ENCODE measurements around the gene ARHGAP44. TPM values are rescaled to one million over a fixed set of nuclear protein-coding genes. Genes with fewer than 3 reads are reported as not detected.

ARHGAP44 gene, protein sequence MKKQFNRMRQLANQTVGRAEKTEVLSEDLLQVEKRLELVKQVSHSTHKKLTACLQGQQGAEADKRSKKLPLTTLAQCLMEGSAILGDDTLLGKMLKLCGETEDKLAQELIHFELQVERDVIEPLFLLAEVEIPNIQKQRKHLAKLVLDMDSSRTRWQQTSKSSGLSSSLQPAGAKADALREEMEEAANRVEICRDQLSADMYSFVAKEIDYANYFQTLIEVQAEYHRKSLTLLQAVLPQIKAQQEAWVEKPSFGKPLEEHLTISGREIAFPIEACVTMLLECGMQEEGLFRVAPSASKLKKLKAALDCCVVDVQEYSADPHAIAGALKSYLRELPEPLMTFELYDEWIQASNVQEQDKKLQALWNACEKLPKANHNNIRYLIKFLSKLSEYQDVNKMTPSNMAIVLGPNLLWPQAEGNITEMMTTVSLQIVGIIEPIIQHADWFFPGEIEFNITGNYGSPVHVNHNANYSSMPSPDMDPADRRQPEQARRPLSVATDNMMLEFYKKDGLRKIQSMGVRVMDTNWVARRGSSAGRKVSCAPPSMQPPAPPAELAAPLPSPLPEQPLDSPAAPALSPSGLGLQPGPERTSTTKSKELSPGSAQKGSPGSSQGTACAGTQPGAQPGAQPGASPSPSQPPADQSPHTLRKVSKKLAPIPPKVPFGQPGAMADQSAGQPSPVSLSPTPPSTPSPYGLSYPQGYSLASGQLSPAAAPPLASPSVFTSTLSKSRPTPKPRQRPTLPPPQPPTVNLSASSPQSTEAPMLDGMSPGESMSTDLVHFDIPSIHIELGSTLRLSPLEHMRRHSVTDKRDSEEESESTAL
- total RNA-seq (2021; ENCODE audit: unreplicated experiment) (7.3 TPM), Bru-seq, nascent RNA (percentile 49 among the genes with signal in this experiment), BruChase-seq, experiment 1, labeled RNA remaining after a 6-hour chase (percentile 42 among the genes with signal in this experiment), BruChase-seq, experiment 2, labeled RNA remaining after a 2-hour chase (percentile 47 among the genes with signal in this experiment)
- polyA plus RNA-seq (2012), result 3.3 and 3.9 TPM in 2 replicates
- long read RNA-seq, full-length matches to known transcripts, result 2 of 9 reads
- long read RNA-seq, partial matches to known transcripts, result 4 of 9 reads
- long read RNA-seq, other reads (novel, unspliced or antisense), result 3 of 9 reads

DNA sequence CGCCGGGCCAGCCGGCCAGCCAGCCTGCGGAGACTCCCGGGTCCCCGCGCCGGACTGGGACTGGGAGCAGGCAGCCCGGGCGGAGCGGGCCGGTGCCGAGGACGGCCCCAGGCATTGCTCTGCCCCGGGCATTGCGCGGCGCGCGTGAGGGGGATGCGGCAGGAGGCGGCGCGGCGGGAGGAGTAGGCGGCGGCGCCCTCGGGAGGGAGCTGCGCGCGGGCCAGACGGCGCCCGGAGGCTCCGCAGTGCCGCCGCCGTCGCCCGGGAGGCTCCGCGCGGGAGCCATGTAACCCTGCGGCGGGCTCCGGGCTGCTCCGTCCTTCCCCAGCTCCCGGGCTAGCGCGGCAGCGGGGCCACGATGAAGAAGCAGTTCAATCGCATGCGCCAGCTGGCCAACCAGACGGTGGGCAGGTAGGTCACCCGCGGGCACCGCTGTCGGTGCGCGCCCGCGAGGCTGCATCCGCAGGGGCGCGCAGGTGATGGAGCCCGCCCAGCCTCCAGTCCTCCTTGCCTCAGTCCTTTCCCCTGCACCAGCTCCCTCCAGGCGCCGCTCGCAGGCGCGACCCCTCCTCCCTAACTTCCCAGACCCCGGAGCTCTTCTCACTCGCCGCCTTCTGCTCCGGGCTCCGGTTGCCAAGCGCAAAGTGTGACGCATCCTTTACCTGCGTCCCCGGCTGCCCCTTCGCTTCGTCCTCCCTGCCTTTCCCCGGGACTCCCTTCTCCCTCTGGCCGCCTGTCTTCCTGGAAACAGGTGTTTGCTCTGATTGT lies at the start of gene ARHGAP44:
ARHGAP44 (plus strand) TSS at position 18 of the 768 bp plus-strand sequence; CDS start at position 359, 341 bp downstream.
- peak within 1 kb of the TSS; percentile 25; the same call in 1 of the 2 replicates for H3K27ac ChIP-seq (ENCODE audit: low read depth, low read length)
- peaks cover 2 to 15% of the 10 kb centered on the region in 2 experiments; a peak in 1 of 4 replicates for H3K4me1 ChIP-seq (ENCODE audit: control insufficient read depth in 1 of 2, insufficient read depth in 2 of 2, low read length in 2 of 2)
- H3K9me2 ChIP-seq (ENCODE audit: insufficient read depth), result no peaks in the 10 kb centered on the region
- peak; percentile 60; the same call in 1 of the 2 replicates for TF ChIP-seq POLR2AphosphoS5 (IDR thresholded peaks at IDR 0.05; ENCODE audit: low read depth, low read length)
- peak; percentile 67 for TF ChIP-seq ZFX (IDR thresholded peaks at IDR 0.05)
- TF ChIP-seq, protein P1, sequence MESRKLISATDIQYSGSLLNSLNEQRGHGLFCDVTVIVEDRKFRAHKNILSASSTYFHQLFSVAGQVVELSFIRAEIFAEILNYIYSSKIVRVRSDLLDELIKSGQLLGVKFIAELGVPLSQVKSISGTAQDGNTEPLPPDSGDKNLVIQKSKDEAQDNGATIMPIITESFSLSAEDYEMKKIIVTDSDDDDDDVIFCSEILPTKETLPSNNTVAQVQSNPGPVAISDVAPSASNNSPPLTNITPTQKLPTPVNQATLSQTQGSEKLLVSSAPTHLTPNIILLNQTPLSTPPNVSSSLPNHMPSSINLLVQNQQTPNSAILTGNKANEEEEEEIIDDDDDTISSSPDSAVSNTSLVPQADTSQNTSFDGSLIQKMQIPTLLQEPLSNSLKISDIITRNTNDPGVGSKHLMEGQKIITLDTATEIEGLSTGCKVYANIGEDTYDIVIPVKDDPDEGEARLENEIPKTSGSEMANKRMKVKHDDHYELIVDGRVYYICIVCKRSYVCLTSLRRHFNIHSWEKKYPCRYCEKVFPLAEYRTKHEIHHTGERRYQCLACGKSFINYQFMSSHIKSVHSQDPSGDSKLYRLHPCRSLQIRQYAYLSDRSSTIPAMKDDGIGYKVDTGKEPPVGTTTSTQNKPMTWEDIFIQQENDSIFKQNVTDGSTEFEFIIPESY (IDR thresholded peaks at IDR 0.05; ENCODE audit: extremely low read depth, insufficient replicate concordance, low read length), result no peak
- TF ChIP-seq, protein P2, sequence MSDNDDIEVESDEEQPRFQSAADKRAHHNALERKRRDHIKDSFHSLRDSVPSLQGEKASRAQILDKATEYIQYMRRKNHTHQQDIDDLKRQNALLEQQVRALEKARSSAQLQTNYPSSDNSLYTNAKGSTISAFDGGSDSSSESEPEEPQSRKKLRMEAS (IDR thresholded peaks at IDR 0.05), result no peak
- peak; percentile 52 for TF ChIP-seq POLR2A (IDR thresholded peaks at IDR 0.05; ENCODE audit: borderline replicate concordance, extremely low read depth, insufficient read depth, insufficient read length)
- POLR2A ChIA-PET, result interaction anchor here (0.6 kb wide), 1 partner anchor 310 kb away, joined by 3 read pairs; no protein-coding TSS in a partner anchor
- no peaks in the 10 kb centered on the region for H3K36me3 ChIP-seq (ENCODE audit: control insufficient read depth in 1 of 2, insufficient read depth in 2 of 2, low read length in 2 of 2)
- peak within 1 kb of the TSS; percentile 39 for H2AFZ ChIP-seq (ENCODE audit: low read depth, low read length, poor library complexity, severe bottlenecking)
- H3K4me2 ChIP-seq (ENCODE audit: low read length), result peak within 1 kb of the TSS; percentile 90
- DNase-seq (ENCODE audit: low read depth, low spot score), result no peak
- H3K9ac ChIP-seq (ENCODE audit: low read length), result peak within 1 kb of the TSS; percentile 44
- BruUV-seq (replicated peaks), result no TSS peak
- H3K4me3 ChIP-seq (replicated peaks in 1 of 2; ENCODE audit: low read depth in 1 of 2, low read length in 2 of 2), result peak within 1 kb of the TSS; percentile 62 to 66
- RAD21 ChIA-PET (ENCODE audit: low non-redundant PET in 1 of 2, low total read pairs in 2 of 2, uncharacterized antibody in 2 of 2, unreplicated experiment in 2 of 2), result no interaction called here
- H3K9me3 ChIP-seq (ENCODE audit: control insufficient read depth in 1 of 2, insufficient read depth in 1 of 2, low read depth in 1 of 2, low read length in 2 of 2), result no peaks in the 10 kb centered on the region
- intact Hi-C loops (cut with micrococcal nuclease), result no loop called here
- CTCF ChIA-PET, result no interaction called here
- H3K27me3 ChIP-seq (ENCODE audit: insufficient read depth, low read length), result peaks cover 12% of the 10 kb centered on the region
- peak; percentile 82 for ATAC-seq
- H3K79me2 ChIP-seq (ENCODE audit: insufficient read depth, low read length), result peaks cover 4% of the 10 kb centered on the region; the same call in 1 of the 2 replicates
- H4K20me1 ChIP-seq (ENCODE audit: insufficient read depth), result no peaks in the 10 kb centered on the region
